DMS 273 (cell line): ENCODE results near the gene HOXC13.

Experiments
- DNase-seq: peaks from one replicate; lab custom pipeline; 2025; ENCODE audit not compliant: unreplicated experiment; lab: John Stamatoyannopoulos, UW

The HOXC13 gene

DNA sequence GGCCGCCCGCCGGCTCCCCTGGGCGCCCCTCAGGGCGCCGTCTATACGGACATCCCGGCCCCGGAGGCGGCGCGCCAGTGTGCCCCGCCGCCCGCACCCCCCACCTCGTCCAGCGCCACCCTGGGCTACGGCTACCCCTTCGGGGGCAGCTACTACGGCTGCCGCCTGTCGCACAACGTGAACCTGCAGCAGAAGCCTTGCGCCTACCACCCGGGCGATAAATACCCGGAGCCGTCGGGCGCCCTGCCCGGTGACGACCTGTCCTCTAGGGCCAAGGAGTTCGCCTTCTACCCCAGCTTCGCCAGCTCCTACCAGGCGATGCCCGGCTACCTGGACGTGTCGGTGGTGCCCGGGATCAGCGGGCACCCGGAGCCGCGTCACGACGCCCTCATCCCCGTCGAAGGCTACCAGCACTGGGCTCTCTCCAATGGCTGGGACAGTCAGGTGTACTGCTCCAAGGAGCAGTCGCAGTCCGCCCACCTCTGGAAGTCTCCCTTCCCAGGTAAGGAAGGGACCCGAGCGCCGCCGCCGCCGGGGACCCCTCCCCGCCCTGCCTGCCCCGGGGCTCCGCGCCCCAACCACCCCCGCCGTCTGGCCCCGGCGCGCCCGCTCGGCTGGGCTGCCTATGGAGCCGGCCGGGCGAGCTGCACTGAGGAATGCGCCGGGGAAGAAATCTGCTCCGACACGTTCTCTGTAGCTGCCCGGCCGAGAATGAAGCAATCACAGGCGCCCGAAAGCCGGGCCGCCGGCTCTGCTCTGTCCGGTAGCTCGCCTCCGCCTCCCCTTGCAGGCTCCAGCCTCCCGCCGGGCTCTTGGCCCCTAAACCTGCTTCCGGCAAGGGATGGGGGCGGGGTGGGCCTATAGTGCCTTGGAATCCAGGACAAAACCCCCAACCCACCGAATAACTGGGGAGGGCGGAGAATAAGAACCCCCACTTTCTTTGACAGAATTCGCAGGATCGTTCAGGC is 794 bp downstream of the HOXC13 start:
- peak; percentile 49 for DNase-seq

DNA sequence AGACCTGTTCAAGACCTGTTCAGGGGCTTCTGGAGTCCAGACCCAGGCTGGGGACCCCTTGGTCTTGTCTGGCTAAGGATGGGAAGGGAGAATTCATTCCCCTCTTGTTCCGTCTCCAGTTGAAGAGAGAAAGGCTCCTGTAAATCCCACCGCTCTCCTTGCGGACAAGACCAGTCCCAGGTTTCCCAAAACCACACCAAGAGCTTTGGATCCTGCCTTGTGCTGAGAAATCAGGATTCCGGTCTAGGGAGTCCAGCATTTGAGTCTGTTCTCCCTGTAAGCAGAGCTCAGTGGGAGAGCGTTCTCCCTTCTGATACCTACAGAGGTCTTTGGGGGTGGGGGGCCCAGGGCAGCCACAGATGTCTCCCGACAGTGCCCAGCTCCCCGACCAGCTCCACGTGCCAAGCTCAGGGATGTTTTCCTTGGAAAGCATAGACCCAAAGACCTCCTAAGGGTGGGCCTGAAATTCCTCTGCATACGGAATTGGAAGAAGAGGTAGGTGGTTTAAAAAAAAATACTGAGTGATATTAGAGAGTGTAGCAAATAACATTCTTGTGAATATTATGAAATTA is 1.9 kb downstream of the HOXC13 start:
- DNase-seq, result no peak

DNA sequence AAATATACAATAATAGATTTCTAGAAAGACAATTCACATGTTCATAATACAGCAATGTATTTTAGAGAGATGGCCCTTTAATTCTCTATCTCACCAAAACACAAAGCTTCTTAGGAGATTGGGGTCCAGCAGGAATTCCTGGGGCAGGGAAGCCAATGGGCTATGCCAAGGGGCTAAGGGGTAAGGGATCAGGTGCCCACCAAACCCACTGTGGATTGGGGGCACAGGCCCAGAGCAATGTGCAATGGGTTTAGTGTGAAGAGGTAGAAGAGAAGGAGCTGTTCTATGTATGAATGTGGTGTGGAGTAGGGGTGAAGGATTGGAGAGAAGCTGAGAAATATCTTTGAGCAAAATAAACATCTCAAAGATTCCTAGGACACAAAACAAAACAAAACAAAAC is 2.6 kb downstream of the HOXC13 start:
- DNase-seq, result no peak

DNA sequence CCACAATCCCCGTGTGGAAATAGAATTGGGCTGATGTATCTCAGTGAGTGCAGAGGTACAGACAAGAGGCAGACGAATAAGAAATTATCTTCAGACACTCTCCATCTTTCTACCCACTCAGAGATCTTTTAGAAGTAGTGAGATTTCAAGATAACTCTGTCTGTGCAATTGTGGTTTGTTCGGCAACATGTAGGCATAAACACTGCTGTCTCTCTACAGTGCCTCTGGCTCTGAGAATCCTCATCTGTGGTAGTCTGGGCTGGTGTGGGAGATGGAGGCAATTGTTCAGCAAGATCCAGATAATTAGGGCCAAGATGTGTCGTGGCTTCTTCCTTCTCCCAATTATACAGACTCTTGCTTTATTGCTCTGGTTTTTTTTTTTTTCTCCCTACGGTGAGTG is 3.1 kb downstream of the HOXC13 start:
- no peak for DNase-seq

DNA sequence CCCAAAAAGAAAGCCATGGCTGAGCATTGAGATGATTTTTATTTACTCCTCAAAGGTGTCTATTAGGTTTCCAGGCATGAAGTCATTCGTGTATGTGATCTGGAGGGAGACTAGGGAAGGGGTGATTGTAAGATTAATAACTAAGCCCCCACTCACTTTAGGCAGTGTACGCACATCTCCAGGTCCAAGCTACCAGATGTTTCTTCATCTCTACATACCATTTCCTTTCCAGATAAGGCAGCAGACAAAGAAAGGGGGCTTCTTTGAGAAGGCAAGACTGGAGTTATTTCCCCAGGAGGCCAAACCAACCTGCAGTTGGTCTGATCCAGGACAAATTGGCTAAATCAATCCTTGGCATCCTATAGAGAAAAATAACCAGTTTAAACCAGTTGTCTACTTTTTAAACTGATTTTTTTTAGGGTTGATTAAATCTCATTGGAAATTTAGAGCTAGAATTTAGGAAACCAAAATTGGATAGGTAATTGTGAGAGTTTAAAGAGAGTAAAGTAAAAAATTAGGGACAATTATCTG is 3.9 kb downstream of the HOXC13 start:
- no peak for DNase-seq

DNA sequence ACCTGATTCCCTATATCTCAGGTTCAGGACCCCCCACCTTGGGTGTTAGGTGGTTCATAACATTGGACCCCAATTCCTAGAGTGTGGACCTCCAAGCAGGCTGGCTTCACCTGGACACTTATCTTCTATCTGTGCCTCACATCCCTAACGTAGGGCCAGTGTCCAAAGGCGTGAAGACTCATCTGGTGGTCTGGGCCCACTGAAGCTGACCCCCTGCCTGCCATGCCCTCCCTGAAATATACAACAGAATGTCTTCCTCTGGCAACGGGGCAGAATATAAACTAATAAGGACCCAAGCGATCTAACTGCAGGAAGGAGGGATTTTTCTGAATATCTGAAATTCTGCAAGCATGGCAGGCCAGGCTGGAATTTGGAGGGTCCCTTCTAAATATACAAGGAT is 5.6 kb downstream of the HOXC13 start:
- DNase-seq, result no peak

DNA sequence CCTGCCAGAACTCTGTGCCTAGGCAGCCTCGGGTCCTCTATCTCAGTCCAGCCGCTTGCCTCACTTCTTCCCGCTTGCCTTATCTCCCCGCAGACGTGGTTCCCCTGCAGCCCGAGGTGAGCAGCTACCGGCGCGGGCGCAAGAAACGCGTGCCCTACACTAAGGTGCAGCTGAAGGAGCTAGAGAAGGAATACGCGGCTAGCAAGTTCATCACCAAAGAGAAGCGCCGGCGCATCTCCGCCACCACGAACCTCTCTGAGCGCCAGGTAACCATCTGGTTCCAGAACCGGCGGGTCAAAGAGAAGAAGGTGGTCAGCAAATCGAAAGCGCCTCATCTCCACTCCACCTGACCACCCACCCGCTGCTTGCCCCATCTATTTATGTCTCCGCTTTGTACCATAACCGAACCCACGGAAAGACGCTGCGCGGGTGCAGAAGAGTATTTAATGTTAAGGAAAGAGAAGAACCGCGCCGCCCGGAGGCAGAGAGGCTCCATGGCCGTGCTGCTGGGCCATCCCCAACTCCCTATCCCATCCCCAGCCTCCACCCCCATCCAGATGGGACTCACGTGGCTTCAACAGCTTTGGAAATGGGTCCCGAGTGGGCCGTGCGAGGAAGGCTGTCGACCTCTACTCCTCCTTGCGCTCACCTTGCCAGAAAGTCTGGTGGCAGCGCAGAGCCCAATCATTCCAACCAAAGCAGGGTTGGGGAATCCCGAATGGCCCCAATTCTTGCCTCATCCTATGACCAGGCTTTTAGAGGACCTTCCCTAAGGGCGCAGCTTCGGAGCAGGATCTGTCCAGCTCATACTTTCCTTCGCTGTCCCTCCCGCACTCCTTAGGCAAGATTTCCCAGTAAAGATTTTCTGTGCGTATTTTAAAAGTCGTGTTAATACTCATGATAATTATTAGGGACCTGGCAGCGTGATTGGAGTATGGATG is 6.5 kb downstream of the HOXC13 start:
- DNase-seq, result peak; percentile 18

DNA sequence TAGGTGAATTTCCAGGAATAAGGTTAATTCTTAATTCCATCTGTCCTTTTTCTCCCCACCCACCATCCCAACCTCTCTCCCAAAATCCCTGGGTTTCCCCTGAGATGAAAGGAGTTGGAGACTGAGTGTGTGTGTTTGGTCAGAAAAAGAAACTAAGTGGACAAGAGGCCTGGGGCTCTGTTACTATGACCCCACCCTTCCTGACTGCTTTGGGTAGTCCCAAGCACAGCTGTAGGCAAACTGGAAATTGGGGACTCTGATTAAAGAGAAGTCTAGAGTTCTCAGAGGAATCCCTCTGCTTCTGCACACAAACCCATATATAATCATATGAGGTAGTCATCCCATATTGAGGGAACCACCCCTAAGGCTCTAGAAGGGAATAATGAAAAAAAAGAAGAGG is 9.1 kb downstream of the HOXC13 start:
- no peak for DNase-seq

DNA sequence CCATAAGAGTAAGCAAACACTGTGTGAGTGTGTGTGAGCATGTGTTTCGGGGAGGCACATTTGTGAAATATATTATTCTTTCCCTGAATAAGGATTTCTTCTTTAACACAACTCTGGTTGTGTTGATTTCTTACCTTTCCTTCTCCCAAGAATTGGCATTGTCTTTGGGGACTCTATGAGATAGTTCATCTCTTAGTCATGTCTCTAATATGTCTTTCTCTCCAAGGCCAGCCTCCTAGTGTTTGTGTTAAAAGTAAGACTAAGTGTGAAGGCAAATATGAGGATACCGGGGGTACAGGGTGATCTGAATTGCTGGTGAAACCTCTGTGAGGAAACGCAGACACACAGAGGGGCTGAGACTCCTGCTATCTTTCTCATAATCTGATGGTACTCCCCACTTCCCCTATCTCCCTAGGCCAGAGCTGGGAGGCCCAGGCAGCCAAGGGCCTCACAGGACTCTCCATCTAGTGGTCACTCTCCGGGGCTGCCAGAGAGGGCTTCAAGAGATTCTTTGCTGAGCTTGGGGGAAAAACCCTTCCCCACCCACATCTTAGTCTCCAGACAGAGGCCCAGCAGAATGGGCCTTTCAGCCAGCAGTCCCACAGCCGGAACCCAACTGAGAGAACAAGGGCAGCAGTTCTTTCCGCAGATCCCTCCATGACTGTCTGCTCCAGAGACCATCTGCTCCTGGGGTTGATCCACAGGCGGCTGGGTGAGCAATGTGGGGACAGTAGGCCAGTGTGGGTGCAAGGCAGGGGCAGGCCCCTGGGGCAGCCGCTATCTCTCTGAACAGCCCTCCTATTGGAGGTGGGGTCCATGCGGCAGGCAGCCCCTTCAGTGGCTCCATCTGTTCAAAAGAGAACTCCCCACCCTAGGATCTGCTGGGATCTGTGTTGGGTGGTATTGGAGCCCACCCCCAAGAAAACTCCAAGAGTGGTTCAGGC is 10.3 kb downstream of the HOXC13 start:
- DNase-seq, result no peak

DNA sequence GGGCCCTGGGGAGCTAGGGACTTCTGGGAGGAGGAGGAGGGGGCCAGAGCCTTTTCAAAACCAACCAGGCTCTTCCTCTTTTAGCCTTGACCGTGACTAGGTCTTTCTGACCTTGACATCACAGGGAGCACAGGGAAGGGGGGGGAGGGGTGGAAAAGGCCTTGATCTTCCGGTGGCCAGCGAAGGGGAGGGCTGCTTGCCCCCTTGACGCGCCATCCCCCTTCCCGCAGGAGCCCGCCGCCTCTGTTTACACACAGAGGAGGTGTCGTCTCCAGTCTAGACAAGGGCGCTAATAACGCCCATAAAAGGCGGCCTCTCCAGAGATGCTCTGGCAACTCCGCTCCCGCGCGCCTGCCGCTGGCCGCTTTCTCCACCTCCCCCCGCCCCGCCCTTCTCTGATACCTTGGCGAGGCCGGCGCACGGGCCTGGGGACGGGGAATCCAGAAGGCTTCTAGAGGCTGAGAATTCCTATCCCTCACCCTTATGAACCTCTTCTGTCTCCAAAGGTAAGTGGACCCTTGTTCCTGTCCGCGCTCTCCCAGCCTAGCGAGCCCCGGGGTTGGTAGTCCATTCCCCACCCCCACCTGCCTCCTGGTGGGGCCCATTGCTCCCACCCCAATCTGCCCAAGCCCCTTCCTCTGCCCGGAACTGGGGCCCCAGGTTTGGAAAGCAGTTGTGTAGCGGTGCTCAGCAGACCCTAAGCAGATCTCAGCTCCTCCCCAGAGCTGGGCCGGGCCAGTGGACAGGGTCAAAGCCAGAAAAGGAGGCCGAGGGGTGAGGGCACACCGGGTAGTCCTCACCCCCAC is 11.2 kb downstream of the HOXC13 start:
- DNase-seq, result peak; percentile 44

DNA sequence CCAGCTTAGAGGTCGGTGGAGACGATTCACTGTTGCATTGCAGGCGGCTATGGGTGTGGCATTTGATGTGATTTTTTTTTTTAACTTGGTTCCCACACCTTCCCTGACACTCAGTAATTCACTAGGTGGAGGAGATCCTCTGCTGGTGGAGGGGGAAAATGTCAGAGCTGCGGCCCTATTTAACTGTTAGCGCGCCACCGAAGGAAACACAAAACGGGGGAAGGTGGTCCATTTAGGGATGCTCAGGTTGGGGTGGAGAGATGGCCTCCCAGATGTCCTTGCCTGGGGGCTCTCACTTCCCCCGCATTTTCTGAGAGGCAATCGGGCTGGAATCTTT is 11.8 kb downstream of the HOXC13 start:
- DNase-seq, result no peak

DNA sequence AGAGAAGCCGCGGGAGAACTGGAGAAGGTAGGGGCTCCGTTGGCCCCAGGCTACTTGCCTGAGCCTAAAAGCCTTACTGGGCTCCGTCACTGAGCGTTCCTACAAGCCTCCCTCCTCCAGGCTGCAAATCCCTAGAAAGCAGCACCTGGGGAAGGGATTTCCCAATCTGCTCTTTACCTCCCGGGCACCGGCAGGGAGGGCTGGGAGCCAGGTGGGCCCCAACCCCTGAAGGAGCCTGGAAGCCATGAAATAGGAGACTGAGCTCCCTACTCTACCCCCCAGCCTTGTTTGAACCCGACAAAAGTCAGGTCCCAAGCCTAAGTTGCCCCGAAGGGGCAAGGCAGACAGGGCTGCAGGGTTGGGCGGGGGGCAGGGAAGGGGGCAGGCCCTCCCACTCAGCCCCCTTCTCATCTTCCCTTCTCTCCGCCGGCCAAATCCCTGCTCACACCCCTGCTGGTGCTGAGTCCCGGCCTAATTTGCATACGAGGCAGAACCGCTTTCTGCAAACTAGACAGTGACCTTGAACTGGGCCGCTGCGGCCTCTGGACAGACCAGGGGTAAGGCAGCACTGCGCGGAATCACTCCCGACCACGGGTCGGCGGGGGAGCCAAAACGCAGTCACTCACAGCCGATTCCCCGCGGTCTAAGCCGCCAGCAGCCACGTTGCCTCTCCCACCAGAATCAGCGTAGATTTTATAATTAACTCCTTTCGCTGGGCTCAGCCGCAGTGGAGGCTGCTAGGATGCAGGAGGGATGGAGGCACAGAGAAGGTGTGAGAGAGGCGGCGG is 12.4 kb downstream of the HOXC13 start:
- DNase-seq, result peak; percentile 17

DNA sequence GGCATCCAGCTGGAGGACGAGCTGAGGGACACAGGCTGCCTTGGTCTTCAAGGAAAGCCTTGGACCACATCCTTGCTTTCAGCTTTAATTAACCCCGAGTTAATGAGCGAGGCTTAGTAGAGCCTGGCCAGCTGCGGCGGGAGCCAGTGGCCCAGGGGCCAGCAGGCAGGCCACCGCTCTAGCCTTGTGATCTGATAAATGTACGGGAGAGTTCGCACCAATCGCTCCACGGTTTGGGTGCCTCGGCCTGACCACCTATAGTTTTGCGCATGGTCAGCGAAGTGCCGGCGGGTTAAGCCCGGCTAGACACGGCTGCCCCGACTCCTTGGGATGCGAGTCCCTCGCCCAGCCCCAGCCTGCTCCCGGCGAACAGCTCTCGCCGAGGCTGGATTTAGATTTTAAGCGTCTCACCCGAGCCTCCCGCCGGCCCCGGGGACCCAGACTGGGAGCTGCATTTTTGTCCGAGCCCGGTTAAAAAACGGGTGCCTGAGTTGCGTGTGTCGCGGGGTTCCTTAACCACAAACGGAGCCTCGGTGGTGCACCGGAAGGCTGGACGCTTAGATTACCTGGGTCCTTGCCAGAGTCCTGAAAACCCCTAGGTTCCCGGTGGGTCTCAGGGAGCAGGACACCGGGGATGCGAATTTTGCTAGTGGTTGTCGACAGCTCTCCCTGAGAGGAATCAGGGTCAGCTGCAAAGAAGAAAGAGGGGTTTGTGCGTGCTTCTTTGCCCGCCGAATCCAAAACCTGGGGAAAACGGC is 13.1 kb downstream of the HOXC13 start:
- DNase-seq, result no peak

DNA sequence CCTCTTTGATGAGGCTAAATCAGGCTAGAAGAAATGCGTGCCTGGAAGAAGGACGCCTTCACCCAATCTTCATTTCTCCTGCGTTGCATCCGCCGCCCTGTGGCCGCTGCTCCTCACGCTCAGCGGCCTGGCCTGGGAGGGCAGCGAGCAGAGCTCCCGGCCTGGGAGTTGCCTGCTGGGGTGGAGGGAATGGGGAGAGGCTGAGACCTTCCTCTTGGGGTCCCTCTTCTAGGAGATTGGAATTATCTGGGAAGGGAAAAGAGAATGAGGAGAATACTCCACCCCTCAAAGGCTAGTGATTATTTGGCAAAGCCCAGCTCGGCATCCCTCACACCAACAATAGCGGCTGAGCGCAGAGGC is 13.7 kb downstream of the HOXC13 start:
- DNase-seq, result no peak

DNA sequence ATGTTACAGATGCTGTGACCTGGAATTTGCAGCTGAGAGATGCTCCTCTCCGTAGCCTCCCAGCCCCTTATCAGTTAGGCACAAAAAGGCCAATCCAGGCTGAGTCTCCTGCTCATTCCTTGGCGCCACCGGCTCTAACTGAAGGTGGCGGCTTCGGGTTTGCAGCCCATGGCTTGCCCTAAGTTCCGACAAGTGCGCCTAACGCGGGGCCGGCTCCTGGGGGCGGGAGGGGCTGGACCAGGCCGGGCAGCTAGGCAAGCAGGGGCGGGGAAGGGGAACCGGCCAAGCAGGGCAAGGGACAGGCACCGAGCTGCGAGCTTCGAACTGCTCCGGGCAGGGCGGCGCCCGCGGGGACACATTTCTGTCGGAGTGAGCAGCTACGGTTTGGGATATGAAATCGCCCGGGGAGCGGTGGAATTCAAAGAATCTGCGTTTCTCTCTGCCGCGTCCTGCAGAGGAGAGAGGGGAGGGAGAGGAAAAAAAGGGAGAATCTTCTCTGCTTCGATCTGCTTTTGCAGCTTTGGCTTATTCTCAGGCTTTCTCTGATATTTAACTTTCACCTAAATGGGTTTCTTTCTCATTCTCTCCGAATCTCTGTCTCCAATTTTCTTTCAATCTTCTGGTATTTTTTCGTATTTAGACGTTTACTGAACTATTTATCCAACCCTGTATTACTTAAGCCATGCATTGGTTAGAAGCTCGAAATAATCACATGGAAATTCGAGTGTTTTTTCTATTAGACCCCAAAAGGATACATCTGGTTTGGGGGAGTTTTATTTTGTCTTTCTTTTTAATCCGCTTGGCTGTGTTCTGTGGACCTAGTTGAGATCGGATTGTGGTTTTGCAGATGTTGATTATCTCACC is 14.5 kb downstream of the HOXC13 start:
- peak; percentile 26 for DNase-seq

DNA sequence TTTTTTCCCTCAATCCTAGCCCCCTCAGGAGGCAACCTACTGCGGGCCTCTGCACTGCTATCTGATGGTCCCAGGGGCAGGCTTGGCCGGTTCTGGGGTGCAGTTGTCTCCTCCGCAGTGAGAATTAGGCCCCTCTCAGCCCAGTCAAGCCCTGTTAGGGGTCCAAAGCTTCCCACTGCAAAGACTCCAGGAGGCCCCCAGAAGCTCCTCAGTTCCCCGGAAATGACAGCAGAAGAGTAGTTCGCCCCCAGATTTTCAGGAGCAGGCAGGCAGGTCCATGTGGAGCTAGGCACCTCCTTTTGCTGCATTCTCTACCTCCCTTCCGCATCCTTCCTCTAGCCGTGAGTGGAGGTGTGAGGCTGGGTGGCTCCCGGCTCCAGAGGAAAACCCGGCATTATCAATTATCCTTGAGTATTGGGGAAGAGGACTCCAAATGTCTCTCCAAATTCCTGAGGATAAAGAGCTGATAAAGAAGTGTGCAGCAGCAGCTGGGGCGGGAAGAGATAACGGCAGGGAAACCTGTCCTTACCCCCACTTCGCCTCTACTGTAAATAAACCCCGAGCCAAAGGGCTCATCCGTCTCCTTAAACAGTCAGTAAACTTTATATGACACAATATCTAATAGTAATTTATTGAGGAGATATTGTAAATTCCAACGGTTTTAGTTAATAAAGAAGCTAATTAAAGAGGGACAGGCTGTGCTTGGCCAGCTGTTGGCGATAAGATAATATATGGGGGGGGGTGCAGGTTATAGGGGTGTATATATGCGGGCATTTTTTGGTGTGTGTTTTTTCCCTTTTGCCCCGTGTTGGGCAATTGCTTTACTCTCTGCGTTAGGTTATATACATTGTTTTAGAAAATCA is 15.4 kb downstream of the HOXC13 start:
- no peak for DNase-seq
